Kidney epithelial cell (primary cell): ENCODE results near the gene TCF15. TPM values are rescaled to one million over a fixed set of nuclear protein-coding genes. Genes with fewer than 3 reads are reported as not detected.

Experiments
- DNase-seq: peaks from one replicate; pipeline ENCODE4 v3.0.0-alpha.2; 2010; ENCODE audit warnings: low read depth
- H3K27me3 ChIP-seq: 2 replicates; pipeline ENCODE4 v1.6.0; 2011; ENCODE audit warnings: low read length; ENCODE audit not compliant: control insufficient read depth, insufficient read depth
- H3K36me3 ChIP-seq: 2 replicates; pipeline ENCODE4 v1.5.1; 2011; ENCODE audit warnings: low read length; ENCODE audit not compliant: control insufficient read depth, insufficient read depth
- H3K4me3 ChIP-seq: 2 replicates; pipeline ENCODE4 v1.5.1; 2011; ENCODE audit warnings: low read depth, mild to moderate bottlenecking, control low read depth, low read length
- CTCF ChIP-seq: IDR thresholded peaks from 2 replicates; pipeline ENCODE4 v1.5.1; 2011; ENCODE audit warnings: mild to moderate bottlenecking, moderate library complexity, low read length, control low read depth, inconsistent platforms; ENCODE audit not compliant: insufficient read depth, poor library complexity, severe bottlenecking
- total RNA-seq: library from RNA; depleted of rRNA; stranded (reverse); fragments of >200 nt; gene quantifications from 2 replicates; pipeline ENCODE4 v1.2.3, GENCODE V29; 2015

Gene TCF15
- total RNA-seq, 1 donor from 2014 or later: 1.5 TPM

GRCh38 chr20:574297-574942, 35.7 kb downstream of the TCF15 start:
- Histone ChIP-seq H3K4me3 (no peak overlapping the region), H3K27me3 (peaks cover 30% of the 10 kb centered on the region), H3K36me3 (no peaks in the 10 kb centered on the region)
- no peak for DNase-seq
- no peak for TF ChIP-seq CTCF

GRCh38 chr20:573414-574296, 36.5 kb downstream of the TCF15 start:
- Histone ChIP-seq H3K36me3 (no peaks in the 10 kb centered on the region), H3K27me3 (peaks cover 34% of the 10 kb centered on the region), H3K4me3 (no peak overlapping the region)
- TF ChIP-seq CTCF: no peak
- DNase-seq: no peak

- peaks cover 38% of the 10 kb centered on the region for H3K27me3 ChIP-seq
- no peak for DNase-seq
- no peaks in the 10 kb centered on the region for H3K36me3 ChIP-seq
- TF ChIP-seq CTCF: no peak
- H3K4me3 ChIP-seq: no peak overlapping the region
Measured at GRCh38 chr20:572727-573126, 37.4 kb downstream of the TCF15 start.

GRCh38 chr20:571754-572441, 38.2 kb downstream of the TCF15 start:
- peaks cover 44% of the 10 kb centered on the region for H3K27me3 ChIP-seq
- no peaks in the 10 kb centered on the region for H3K36me3 ChIP-seq
- no peak for DNase-seq
- TF ChIP-seq CTCF: no peak
- H3K4me3 ChIP-seq: no peak overlapping the region

- no peak for TF ChIP-seq CTCF
- no peak for DNase-seq
- Histone ChIP-seq H3K27me3 (peaks cover 36% of the 10 kb centered on the region), H3K4me3 (no peak overlapping the region), H3K36me3 (no peaks in the 10 kb centered on the region)
Measured at GRCh38 chr20:568673-569415, 41.3 kb downstream of the TCF15 start.
